ENCODE measurements around the gene INF2. TPM values are rescaled to one million over a fixed set of nuclear protein-coding genes. Genes with fewer than 3 reads are reported as not detected.

The INF2 gene
- total RNA-seq, 6 experiments from 2014 or later: 47.5 to 98.2 (median 71.4) TPM

DNA sequence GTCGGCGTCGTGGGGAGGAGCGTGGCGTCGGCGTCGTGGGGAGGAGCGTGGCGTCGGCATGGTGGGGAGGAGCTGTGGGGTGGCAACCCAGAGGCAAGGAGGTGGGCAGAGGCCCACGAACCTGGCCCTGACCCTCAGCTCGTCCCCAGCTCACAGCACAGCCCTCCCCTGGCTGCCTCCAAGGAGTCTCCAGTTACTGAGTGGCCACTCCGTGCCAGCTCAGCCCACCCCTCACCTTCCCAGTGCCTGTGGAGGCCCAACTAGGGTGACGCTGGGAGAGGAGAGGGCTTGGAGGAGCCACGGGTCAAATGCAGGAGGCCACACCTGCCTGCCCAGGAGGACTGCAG, 40.4 kb downstream of the INF2 start:
- no peak for DNase-seq
- 100% methylated on average over 2 of the region's 16 CpGs for WGBS (ENCODE audit: insufficient coverage, low coverage, low lambda C conversion rate, missing lambda C conversion rate)
- intact Hi-C loops (cut with DNase I): no loop called here

DNA sequence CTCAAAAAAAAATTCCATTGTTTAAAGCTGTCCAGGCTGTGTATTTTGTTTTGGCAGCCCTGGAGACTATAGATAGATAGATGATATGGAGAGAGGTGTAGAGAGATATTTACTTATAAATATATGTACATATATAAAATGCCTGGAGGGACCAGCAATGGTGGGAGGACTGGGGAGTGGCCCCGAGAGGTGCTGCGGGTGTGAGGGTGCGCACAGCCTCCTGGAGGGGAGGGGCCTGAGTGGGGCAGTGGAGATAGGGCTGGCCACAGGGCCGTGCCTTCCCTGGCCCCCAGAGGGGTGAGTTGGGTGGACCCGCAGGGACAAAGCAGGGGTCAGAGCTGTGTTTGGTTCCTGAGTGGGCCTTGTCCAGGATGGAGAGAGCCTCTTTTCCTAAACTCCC, 41.1 kb downstream of the INF2 start:
- H3K27ac ChIP-seq: no peak overlapping the region

More for the DNA sequence above, 40.4 kb downstream of the INF2 start:
- no peak overlapping the region for H3K4me3 ChIP-seq
- no peaks in the 10 kb centered on the region for H3K36me3 ChIP-seq
- H3K4me1 ChIP-seq: peaks cover 0 to 54% (median 25%) of the 10 kb centered on the region in 4 donors
- H3K27me3 ChIP-seq: no peaks in the 10 kb centered on the region
- no peak overlapping the region for H3K27ac ChIP-seq
- ATAC-seq: no peak
- TF ChIP-seq POLR2A (IDR thresholded peaks at IDR 0.05): no peak
- TF ChIP-seq, protein P1, sequence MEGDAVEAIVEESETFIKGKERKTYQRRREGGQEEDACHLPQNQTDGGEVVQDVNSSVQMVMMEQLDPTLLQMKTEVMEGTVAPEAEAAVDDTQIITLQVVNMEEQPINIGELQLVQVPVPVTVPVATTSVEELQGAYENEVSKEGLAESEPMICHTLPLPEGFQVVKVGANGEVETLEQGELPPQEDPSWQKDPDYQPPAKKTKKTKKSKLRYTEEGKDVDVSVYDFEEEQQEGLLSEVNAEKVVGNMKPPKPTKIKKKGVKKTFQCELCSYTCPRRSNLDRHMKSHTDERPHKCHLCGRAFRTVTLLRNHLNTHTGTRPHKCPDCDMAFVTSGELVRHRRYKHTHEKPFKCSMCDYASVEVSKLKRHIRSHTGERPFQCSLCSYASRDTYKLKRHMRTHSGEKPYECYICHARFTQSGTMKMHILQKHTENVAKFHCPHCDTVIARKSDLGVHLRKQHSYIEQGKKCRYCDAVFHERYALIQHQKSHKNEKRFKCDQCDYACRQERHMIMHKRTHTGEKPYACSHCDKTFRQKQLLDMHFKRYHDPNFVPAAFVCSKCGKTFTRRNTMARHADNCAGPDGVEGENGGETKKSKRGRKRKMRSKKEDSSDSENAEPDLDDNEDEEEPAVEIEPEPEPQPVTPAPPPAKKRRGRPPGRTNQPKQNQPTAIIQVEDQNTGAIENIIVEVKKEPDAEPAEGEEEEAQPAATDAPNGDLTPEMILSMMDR (IDR thresholded peaks at IDR 0.05): no peak
- H3K9me3 ChIP-seq: no peaks in the 10 kb centered on the region

DNA sequence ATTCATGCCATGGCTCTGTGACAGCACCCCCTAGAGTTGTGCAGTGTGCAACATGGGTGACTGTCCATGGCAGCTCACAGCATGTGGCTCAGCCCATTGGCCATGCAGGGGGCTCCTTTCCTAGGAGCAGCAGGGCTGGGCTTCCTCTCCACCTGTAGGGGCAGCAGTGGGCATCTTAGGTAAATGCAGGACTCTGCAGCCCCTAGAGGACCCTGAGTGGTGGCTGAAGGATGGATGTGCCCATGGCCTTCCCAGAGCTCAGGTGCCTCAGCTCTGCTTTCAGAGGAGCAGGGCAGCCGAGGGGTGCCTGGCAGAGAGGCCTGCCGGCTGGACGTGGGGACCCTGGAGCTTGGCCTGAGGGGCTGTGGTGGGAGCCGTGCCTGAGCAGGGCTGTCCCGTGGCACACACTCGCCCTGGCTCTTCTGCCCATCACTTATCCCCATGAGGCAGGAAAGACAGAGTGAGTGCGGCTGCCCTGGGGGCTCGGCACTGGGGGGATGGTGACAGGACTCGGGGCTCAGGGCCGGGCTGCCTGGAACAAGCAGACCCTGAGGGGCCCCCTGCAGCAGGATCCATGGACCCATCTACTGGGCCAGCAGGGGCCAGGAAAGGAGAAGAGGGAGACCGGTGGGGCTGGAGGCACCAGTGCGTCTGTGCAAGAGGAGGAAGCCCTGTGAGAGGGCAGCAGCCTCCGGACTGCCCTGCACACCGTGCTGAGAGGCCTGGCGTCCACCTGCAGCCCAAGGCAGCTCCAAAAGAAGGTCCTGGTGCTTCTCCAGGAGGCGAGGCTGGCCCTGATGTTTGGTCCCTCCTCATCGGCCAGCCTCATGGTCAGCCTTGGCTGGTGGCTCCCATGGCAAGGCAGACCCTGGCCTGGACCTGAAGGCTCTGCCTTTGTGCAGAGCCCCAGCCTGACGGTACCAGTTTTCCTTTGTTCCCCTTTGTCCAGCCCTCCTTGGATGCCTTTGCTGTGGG, 42.2 kb downstream of the INF2 start:
- Histone ChIP-seq H3K27ac (peak overlapping the region; percentile 66 to 82 (median 78)), H3K4me1 (peaks cover 0 to 54% (median 29%) of the 10 kb centered on the region in 4 donors), H3K27me3 (no peaks in the 10 kb centered on the region), H3K9me3 (no peaks in the 10 kb centered on the region), H3K4me3 (no peak overlapping the region), H3K36me3 (no peaks in the 10 kb centered on the region)
- no peak for DNase-seq
- WGBS (ENCODE audit: insufficient coverage, low coverage, low lambda C conversion rate, missing lambda C conversion rate): no CpG with 5 or more reads among the region's 18 CpGs
- intact Hi-C loops (cut with DNase I): no loop called here
- no peak for ATAC-seq
- TF ChIP-seq, protein P1 (IDR thresholded peaks at IDR 0.05): peak; percentile 14 to 28 (median 24)
- no peak for TF ChIP-seq POLR2A (IDR thresholded peaks at IDR 0.05)

More for the DNA sequence above, 41.1 kb downstream of the INF2 start:
- DNase-seq (no peak), ATAC-seq (no peak)
- Histone ChIP-seq H3K4me1 (peaks cover 0 to 56% (median 27%) of the 10 kb centered on the region in 4 donors), H3K27me3 (no peaks in the 10 kb centered on the region), H3K36me3 (no peaks in the 10 kb centered on the region), H3K4me3 (no peak overlapping the region), H3K9me3 (no peaks in the 10 kb centered on the region)
- no CpG with 5 or more reads among the region's 5 CpGs for WGBS (ENCODE audit: insufficient coverage, low coverage, low lambda C conversion rate, missing lambda C conversion rate)
- TF ChIP-seq POLR2A (IDR thresholded peaks at IDR 0.05): no peak
- TF ChIP-seq, protein P1 (IDR thresholded peaks at IDR 0.05): no peak
- intact Hi-C loops (cut with DNase I): no loop called here

DNA sequence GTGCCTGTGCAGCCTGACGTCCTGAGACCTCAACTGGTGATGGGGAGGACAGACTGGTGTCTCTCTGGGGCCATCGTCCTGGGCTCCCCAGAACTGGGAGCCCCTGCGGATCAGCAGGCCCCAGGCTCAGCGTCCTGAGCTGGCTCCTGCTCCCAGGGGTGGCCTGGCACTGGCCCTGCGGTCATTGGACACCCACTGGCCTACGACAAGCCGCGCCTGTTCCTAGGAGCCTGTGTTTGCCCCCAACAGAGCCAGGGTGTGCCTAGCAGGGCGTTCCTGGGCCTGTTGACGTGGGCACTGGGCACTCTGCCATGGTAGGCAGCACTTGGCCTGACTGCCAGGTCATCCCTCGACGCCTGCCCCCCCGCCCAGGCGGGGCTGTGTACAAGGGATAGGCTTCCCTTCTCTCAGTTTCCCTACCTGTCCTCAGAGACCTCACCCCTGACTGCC, 43.0 kb downstream of the INF2 start:
- WGBS (ENCODE audit: insufficient coverage, low coverage, low lambda C conversion rate, missing lambda C conversion rate): 24% methylated on average over 5 of the region's 14 CpGs
- intact Hi-C loops (cut with DNase I): no loop called here
- DNase-seq: peak; percentile 94 to 98 (median 97)

More for the DNA sequence above, 43.0 kb downstream of the INF2 start:
- Histone ChIP-seq H3K4me1 (peaks cover 0 to 57% (median 30%) of the 10 kb centered on the region in 4 donors), H3K27me3 (no peaks in the 10 kb centered on the region), H3K27ac (peak overlapping the region; percentile 66 to 99 (median 82)), H3K9me3 (no peaks in the 10 kb centered on the region), H3K4me3 (no peak overlapping the region), H3K36me3 (no peaks in the 10 kb centered on the region)
- peak; percentile 42 to 66 (median 60) for ATAC-seq
- TF ChIP-seq, protein P1 (IDR thresholded peaks at IDR 0.05): no peak
- peak; percentile 58 for TF ChIP-seq POLR2A (IDR thresholded peaks at IDR 0.05)

Measured in right lobe of liver (tissue), 6 donors.